A549 (cell line): ENCODE data around the gene SHFL. TPM values are rescaled to one million over a fixed set of nuclear protein-coding genes. Genes with fewer than 3 reads are reported as not detected.

Source experiments
- ATAC-seq, 2 experiments: fragments of 200-7000 bp in 1 of 2; fragments of >200 bp in 1 of 2; cut with Nextera tagmentation in 1 of 2; cut with Tn5 transposase in 1 of 2; 3 replicates each; pipeline versions ENCODE4 v1.8.0 to v1.9.1; 2018 to 2020; ENCODE audit warnings: mild to moderate bottlenecking in 1 of 2, moderate library complexity in 1 of 2
- CTCF ChIA-PET: fragments of 300-600 bp; sonication (Branson Sonifier 250); formaldehyde crosslinking; extraction: SDS; loops from one replicate; lab custom pipeline; 2021; ENCODE audit warnings: antibody characterized with exemption, inconsistent platforms; lab: Yijun Ruan, JAX
- POLR2A ChIA-PET: fragments of 350-600 bp; formaldehyde crosslinking; extraction: SDS; loops from one replicate; lab custom pipeline; 2021; ENCODE audit warnings: antibody characterized with exemption, inconsistent platforms; lab: Yijun Ruan, JAX
- DNase-seq, 2 experiments: peaks; one replicate each; pipeline versions ENCODE4 v3.0.0 to v3.0.0-alpha.2; 2011 to 2016; ENCODE audit warnings: low read depth in 1 of 2, low spot score in 1 of 2
- FAIRE-seq: peaks from 2 replicates; lab custom pipeline; 2011; peaks lifted over from hg19 to GRCh38; lab: Jason Lieb, UNC
- H3K27ac ChIP-seq, 2 experiments: fragments of >200 bp; sonication (Bioruptor Twin); formaldehyde crosslinking; 3 replicates each; pipeline ENCODE4 v1.5.1; 2016 to 2017
- H3K4me1 ChIP-seq: fragments of >200 bp; sonication (Bioruptor Twin); formaldehyde crosslinking; 3 replicates; pipeline ENCODE4 v1.6.1; 2016
- H3K4me2 ChIP-seq: fragments of >200 bp; sonication (Bioruptor Twin); formaldehyde crosslinking; 3 replicates; pipeline ENCODE4 v1.6.1; 2016
- H3K4me3 ChIP-seq: fragments of >200 bp; sonication (Bioruptor Twin); formaldehyde crosslinking; 3 replicates; pipeline ENCODE4 v1.5.1; 2016
- H3K9me3 ChIP-seq: fragments of >200 bp; sonication (Bioruptor Twin); formaldehyde crosslinking; 3 replicates; pipeline ENCODE4 v1.6.1; 2016
- BHLHE40 ChIP-seq: IDR thresholded peaks from 2 replicates; pipeline ENCODE4 v1.6.1; 2012; ENCODE audit warnings: low read depth, low read length, inconsistent platforms
- CBX2 ChIP-seq: fragments of 200-600 bp; sonication (generic); IDR thresholded peaks from 2 replicates; pipeline ENCODE4 v1.6.1; 2016; ENCODE audit warnings: low read depth, mild to moderate bottlenecking, borderline replicate concordance
- CBX8 ChIP-seq: fragments of 200-600 bp; sonication (generic); IDR thresholded peaks from 2 replicates; pipeline ENCODE4 v1.6.1; 2016
- CHD4 ChIP-seq: fragments of 200-600 bp; sonication (generic); IDR thresholded peaks from 2 replicates; pipeline ENCODE4 v1.6.1; 2016; ENCODE audit warnings: antibody characterized with exemption, mild to moderate bottlenecking, borderline replicate concordance
- CTCF ChIP-seq: fragments of >200 bp; sonication (Bioruptor Twin); formaldehyde crosslinking; IDR thresholded peaks from 3 replicates; pipeline ENCODE4 v1.5.1; 2016
- EHMT2 ChIP-seq: fragments of 200-600 bp; sonication (generic); IDR thresholded peaks from 2 replicates; pipeline ENCODE4 v1.6.1; 2016; ENCODE audit warnings: antibody characterized with exemption, low read depth, mild to moderate bottlenecking, moderate library complexity
- GATA3 ChIP-seq: IDR thresholded peaks from 2 replicates; pipeline ENCODE4 v1.6.1; 2012; ENCODE audit warnings: borderline replicate concordance
- HDAC2 ChIP-seq: fragments of 200-600 bp; sonication (generic); IDR thresholded peaks from 2 replicates; pipeline ENCODE4 v1.6.1; 2016
- HES2 ChIP-seq: fragments of >200 bp; sonication (Bioruptor Twin); formaldehyde crosslinking; IDR thresholded peaks from 2 replicates; pipeline ENCODE4 v1.6.1; 2016
- JUN ChIP-seq, 2 experiments: fragments of >200 bp; sonication (Bioruptor Twin); formaldehyde crosslinking; IDR thresholded peaks; 2 replicates in 1 of 2; 3 replicates in 1 of 2; pipeline ENCODE4 v1.6.1; 2016 to 2017
- KDM1A ChIP-seq: fragments of 200-600 bp; sonication (generic); IDR thresholded peaks from 2 replicates; pipeline ENCODE4 v1.6.1; 2016; ENCODE audit warnings: low read depth, mild to moderate bottlenecking
- KDM5A ChIP-seq: fragments of 200-600 bp; sonication (generic); IDR thresholded peaks from 2 replicates; pipeline ENCODE4 v1.6.1; 2016; ENCODE audit warnings: antibody characterized with exemption, mild to moderate bottlenecking
- MAFK ChIP-seq: fragments of 450-650 bp; IDR thresholded peaks from 2 replicates; pipeline ENCODE4 v1.6.1; 2014; ENCODE audit not compliant: partially characterized antibody
- NFE2L2 ChIP-seq: fragments of 150-350 bp; conservative IDR thresholded peaks from 2 replicates; pipeline ENCODE4 v1.6.1; 2014; ENCODE audit warnings: low read length
- POLR2A ChIP-seq: IDR thresholded peaks from 2 replicates; pipeline ENCODE4 v1.6.1; 2012; ENCODE audit warnings: mild to moderate bottlenecking, low read length
- SREBF2 ChIP-seq: fragments of 450-650 bp; IDR thresholded peaks from 2 replicates; pipeline ENCODE4 v1.6.1; 2014; ENCODE audit warnings: mild to moderate bottlenecking, moderate library complexity
- TFCP2L1 ChIP-seq: fragments of 250-450 bp; sonication (Bioruptor Pico); IDR thresholded peaks from 2 replicates; pipeline ENCODE4 v1.5.0; 2021; ENCODE audit warnings: mild to moderate bottlenecking
- TP53 ChIP-seq: fragments of 250-450 bp; sonication (Bioruptor Pico); IDR thresholded peaks from 2 replicates; pipeline ENCODE4 v1.5.0; 2021; ENCODE audit warnings: mild to moderate bottlenecking, moderate library complexity
- WGBS: methylation state at CpG from one replicate; pipeline ENCODE4 v1.1.6; 2017; ENCODE audit errors: missing lambda C conversion rate; 5-methylcytosine and 5-hydroxymethylcytosine counted together
- polyA plus RNA-seq, 4 experiments: library from polyadenylated mRNA; depleted of rRNA in 3 of 4; stranded (reverse); fragments of >200 nt; fragmentation: RNase III in 1 of 4; extraction: RNeasy Plus Mini Kit Qiagen cat#74134 plus additional on column Dnase treatment in 1 of 4; gene quantifications; 2 replicates in 3 of 4; 3 replicates in 1 of 4; pipeline ENCODE4 v1.2.3, GENCODE V29; 2011 to 2017
- TF ChIP-seq, protein P1 (sequence below): fragments of 150-350 bp; IDR thresholded peaks from 2 replicates; pipeline ENCODE4 v1.6.1; 2014; ENCODE audit warnings: low read depth, mild to moderate bottlenecking, low read length
- TF ChIP-seq, protein P2 (sequence below): IDR thresholded peaks from 2 replicates; pipeline ENCODE4 v1.6.1; 2012

Gene SHFL
- polyA plus RNA-seq, 2 of the 4 experiments (the other 2 are of a cell fraction) = 10.1 to 12.5 TPM

DNA sequence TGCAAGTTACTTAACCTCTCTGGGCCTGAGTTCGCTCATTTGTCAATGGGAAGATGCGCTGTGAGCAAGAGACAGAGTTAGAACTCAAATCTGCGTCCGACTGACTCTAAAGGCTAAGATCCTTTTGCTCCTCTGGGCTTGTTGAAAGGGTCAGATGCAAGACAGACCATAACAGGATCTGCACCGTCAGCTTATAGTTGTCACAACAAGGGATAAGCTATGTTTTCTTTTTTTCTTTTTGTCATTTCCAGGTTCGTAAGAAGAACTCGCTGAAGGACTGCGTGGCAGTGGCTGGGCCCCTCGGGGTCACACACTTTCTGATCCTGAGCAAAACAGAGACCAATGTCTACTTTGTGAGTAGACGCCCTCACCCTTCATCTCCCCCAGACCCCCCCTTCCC, 21.1 kb downstream of the SHFL start:
- H3K4me1 ChIP-seq = peaks cover 26% of the 10 kb centered on the region; the same call in 2 of the 3 replicates
- no peak for ATAC-seq
- peak overlapping the region; percentile 97 for H3K4me3 ChIP-seq
- POLR2A ChIA-PET = interaction anchor here (2.4 kb wide), 1 partner anchor 10 kb away, joined by 6 read pairs; no protein-coding TSS in a partner anchor
- H3K27ac ChIP-seq = peak overlapping the region; percentile 96 to 99
- DNase-seq = no peak
- peak overlapping the region; percentile 99 for H3K4me2 ChIP-seq
- 55% methylated on average over 10 of the region's 10 CpGs for WGBS
- FAIRE-seq = no peak
- no peaks in the 10 kb centered on the region for H3K9me3 ChIP-seq
- no peak for TF ChIP-seq HES2
- no peak for TF ChIP-seq CTCF
- TF ChIP-seq MAFK = peak; percentile 44
- TF ChIP-seq, protein P1, sequence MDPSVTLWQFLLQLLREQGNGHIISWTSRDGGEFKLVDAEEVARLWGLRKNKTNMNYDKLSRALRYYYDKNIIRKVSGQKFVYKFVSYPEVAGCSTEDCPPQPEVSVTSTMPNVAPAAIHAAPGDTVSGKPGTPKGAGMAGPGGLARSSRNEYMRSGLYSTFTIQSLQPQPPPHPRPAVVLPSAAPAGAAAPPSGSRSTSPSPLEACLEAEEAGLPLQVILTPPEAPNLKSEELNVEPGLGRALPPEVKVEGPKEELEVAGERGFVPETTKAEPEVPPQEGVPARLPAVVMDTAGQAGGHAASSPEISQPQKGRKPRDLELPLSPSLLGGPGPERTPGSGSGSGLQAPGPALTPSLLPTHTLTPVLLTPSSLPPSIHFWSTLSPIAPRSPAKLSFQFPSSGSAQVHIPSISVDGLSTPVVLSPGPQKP = no peak
- TF ChIP-seq CBX8 = no peak
- TF ChIP-seq TFCP2L1 (CRISPR knock-in tag) = no peak
- no peak for TF ChIP-seq JUN (IDR thresholded peaks at IDR 0.05)
- CTCF ChIA-PET = interaction anchor here (0.6 to 3.9 kb wide), 6 partner anchors 8 to 745 kb away, joined by 3 to 20 read pairs (median 10); partner anchors contain the start of gene EIF3G

DNA sequence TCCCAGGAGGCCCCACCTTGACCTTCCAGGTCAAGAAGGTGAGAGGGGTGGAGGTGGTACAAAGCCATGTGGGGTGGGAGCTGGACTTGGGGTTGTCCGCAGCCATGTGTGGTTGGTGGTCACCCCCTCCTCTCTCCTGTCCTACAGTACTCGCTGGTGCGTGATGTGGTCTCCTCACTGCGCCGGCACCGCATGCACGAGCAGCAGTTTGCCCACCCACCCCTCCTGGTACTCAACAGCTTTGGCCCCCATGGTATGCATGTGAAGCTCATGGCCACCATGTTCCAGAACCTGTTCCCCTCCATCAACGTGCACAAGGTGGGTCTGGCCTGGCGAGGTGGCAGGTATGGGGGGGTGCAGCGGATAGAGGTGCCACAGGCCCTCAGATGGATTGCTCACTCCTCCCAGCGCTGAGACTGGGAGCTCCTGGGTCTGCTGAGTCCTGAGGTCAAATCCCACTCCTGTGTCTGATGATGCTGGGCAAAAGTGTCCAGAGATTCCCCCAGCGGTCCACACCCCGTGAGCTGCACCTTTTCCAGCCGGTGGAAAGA, 21.8 kb downstream of the SHFL start:
- no peak for TF ChIP-seq KDM5A
- TF ChIP-seq GATA3 = no peak
- DNase-seq (no peak), FAIRE-seq (no peak), ATAC-seq (no peak)
- ChIA-PET CTCF (interaction anchor here (0.6 to 3.9 kb wide), 8 partner anchors 9 to 438 kb away, joined by 3 to 20 read pairs (median 8); partner anchors contain the start of gene EIF3G), POLR2A (interaction anchor here (1.1 to 2.4 kb wide), 2 partner anchors 9 to 12 kb away, joined by 3 to 6 read pairs; no protein-coding TSS in a partner anchor)
- Histone ChIP-seq H3K9me3 (no peaks in the 10 kb centered on the region), H3K4me3 (no peak overlapping the region; the same call in 2 of the 3 replicates), H3K27ac (peak overlapping the region in 1 of 2 experiments; percentile 99; a peak in 1 of 6 replicates), H3K4me1 (peaks cover 32% of the 10 kb centered on the region; the same call in 2 of the 3 replicates), H3K4me2 (peak overlapping the region; percentile 99)
- 96% methylated on average over 14 of the region's 14 CpGs for WGBS

DNA sequence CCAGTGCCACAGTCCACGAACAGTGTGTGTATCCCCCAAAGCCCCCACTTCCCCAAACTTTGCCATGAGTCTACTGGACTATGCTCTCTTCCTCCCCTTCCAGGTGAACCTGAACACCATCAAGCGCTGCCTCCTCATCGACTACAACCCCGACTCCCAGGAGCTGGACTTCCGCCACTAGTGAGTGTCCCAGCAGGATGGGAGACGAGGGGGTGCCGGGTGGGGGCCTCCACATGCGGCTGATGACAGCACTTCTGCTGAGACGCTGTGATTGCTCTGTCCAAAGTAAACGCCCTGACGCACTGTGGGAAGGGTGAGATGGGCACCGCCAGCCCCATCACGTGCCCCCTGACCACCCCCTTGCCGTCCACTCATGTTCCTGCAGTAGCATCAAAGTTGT, 23.4 kb downstream of the SHFL start:
- Histone ChIP-seq H3K27ac (no peak overlapping the region), H3K9me3 (no peaks in the 10 kb centered on the region), H3K4me2 (no peak overlapping the region), H3K4me3 (no peak overlapping the region), H3K4me1 (peaks cover 33% of the 10 kb centered on the region; the same call in 2 of the 3 replicates)
- TF ChIP-seq POLR2A (no peak), TP53 (CRISPR knock-in tag) (no peak), NFE2L2 (no peak), SREBF2 (no peak), EHMT2 (no peak), TFCP2L1 (CRISPR knock-in tag) (no peak), CBX2 (no peak), HDAC2 (no peak), KDM1A (no peak), BHLHE40 (no peak), MAFK (no peak), CHD4 (no peak)
- TF ChIP-seq, protein P2, sequence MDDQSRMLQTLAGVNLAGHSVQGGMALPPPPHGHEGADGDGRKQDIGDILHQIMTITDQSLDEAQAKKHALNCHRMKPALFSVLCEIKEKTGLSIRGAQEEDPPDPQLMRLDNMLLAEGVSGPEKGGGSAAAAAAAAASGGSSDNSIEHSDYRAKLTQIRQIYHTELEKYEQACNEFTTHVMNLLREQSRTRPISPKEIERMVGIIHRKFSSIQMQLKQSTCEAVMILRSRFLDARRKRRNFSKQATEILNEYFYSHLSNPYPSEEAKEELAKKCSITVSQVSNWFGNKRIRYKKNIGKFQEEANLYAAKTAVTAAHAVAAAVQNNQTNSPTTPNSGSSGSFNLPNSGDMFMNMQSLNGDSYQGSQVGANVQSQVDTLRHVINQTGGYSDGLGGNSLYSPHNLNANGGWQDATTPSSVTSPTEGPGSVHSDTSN = no peak
- ATAC-seq (no peak), FAIRE-seq (no peak), DNase-seq (no peak)
- ChIA-PET CTCF (interaction anchor here (0.6 to 3.9 kb wide), 4 partner anchors 10 to 498 kb away, joined by 3 to 20 read pairs (median 10); partner anchors contain the start of gene EIF3G), POLR2A (no interaction called here)
- 95% methylated on average over 5 of the region's 14 CpGs for WGBS
